GM19328 (cell line): ENCODE measurements around the gene FIP1L1.
"Not testable (repeated sequence)": the region's sequence is repeated elsewhere in the genome, so short reads cannot be mapped to it uniquely, and the experiment has no call there.

Experiments used
- ATAC-seq: cut with Tn5 transposase; IDR thresholded peaks from one replicate; pipeline ENCODE4 v1.9.1; 2021; ENCODE audit warnings: mild to moderate bottlenecking, moderate library complexity; ENCODE audit not compliant: unreplicated experiment

Gene FIP1L1

GRCh38 chr4:53465891-53466290 is 88.5 kb downstream of the FIP1L1 start:
- ATAC-seq: no peak

GRCh38 chr4:53466576-53466975 is 89.1 kb downstream of the FIP1L1 start:
- ATAC-seq: not testable (repeated sequence)

GRCh38 chr4:53476232-53477037 is 99.0 kb downstream of the FIP1L1 start:
- ATAC-seq: no peak

- no peak for ATAC-seq
Observed at GRCh38 chr4:53477038-53477565, 99.7 kb downstream of the FIP1L1 start.

- ATAC-seq: no peak
Observed at GRCh38 chr4:53477636-53478035, 100.2 kb downstream of the FIP1L1 start.

- ATAC-seq: no peak
Observed at GRCh38 chr4:53478671-53479456, 101.4 kb downstream of the FIP1L1 start.

- ATAC-seq: no peak
Observed at GRCh38 chr4:53479736-53480525, 102.5 kb downstream of the FIP1L1 start.

GRCh38 chr4:53480909-53481308 is 103.5 kb downstream of the FIP1L1 start:
- no peak for ATAC-seq

GRCh38 chr4:53481586-53481985 is 104.1 kb downstream of the FIP1L1 start:
- no peak for ATAC-seq

GRCh38 chr4:53483250-53483649 is 105.8 kb downstream of the FIP1L1 start:
- no peak for ATAC-seq

GRCh38 chr4:53484911-53485657 is 107.6 kb downstream of the FIP1L1 start:
- ATAC-seq: no peak

GRCh38 chr4:53485658-53486040 is 108.2 kb downstream of the FIP1L1 start:
- no peak for ATAC-seq

- ATAC-seq: no peak
Observed at GRCh38 chr4:53487766-53488165, 110.3 kb downstream of the FIP1L1 start.

- ATAC-seq: no peak
Observed at GRCh38 chr4:53489279-53489889, 111.9 kb downstream of the FIP1L1 start.

- ATAC-seq: no peak
Observed at GRCh38 chr4:53490161-53490956, 112.9 kb downstream of the FIP1L1 start.

- ATAC-seq: no peak
Observed at GRCh38 chr4:53490965-53491622, 113.7 kb downstream of the FIP1L1 start.

GRCh38 chr4:53494851-53495250 is 117.4 kb downstream of the FIP1L1 start:
- no peak for ATAC-seq

GRCh38 chr4:53497487-53498244 is 120.2 kb downstream of the FIP1L1 start:
- no peak for ATAC-seq
